Embryonic facial prominence (tissue), 1 donor: ENCODE measurements around the gene DTNBP1.

Experiments used
- DNase-seq: peaks from one replicate; pipeline ENCODE4 v3.0.0-alpha.2; 2016; ENCODE audit errors: extremely low spot score

The DTNBP1 gene

DNA sequence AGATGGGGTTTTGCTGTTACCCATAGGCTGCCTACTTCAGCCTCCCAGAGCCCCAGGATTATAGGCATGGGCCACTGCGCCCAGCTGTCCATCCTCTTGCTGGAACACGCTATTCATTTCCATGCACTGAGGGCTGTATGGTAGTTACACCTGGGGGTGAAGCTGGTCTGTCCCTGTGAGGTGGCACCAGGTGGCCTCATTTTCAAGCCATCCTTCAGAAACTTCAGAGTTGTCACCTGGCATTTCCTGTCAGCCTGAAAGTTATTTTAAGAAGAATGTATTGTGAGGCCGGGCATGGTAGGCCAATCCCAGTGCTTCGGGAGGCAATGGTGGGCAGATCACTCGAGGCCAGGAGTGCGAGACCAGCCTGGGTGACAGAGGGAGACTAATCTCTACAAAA, 147.6 kb downstream of the DTNBP1 start:
- no peak for DNase-seq

- no peak for DNase-seq
Measured at GRCh38 chr6:15513801-15514711, 148.8 kb downstream of the DTNBP1 start.

- DNase-seq: no peak
Measured at GRCh38 chr6:15513131-15513771, 149.6 kb downstream of the DTNBP1 start.

- DNase-seq: no peak
Measured at GRCh38 chr6:15512721-15513120, 150.1 kb downstream of the DTNBP1 start.

- DNase-seq: no peak
Measured at GRCh38 chr6:15512126-15512525, 150.7 kb downstream of the DTNBP1 start.

- no peak for DNase-seq
Measured at GRCh38 chr6:15511248-15512125, 151.3 kb downstream of the DTNBP1 start.

DNA sequence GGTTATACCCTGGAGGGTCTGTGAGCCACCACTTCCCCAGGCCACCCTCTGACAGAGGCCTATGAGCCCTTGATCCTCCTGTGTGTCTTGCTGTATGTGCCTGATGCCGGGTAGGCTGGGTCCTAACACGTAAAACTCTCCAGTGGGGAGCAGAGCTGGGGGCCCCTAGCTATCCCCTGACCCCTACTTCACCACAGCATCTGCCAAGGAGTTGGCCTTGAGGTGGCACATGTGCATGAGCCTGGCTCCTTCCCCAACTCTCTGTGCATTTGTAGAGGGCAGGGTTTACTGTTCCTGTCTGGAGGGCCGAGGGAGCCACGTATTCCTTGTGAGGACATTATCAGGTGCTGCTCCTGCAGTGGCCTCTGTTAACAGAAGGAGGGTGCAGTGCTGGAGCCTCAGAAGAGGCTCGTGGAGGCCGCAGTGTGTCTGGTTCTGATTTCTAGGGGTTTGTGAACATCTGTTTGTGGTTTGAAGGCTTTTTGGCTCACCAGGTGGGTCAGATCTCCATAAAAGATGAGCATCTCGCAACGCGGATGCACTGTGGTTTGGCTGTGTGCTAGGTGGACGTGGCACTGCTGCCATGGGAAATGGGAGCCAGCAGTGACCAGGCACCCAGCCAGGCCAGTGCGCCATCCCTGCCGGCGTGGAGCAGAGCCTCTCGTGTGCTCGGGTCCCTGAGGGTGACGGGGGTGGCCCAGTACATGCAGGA, 152.1 kb downstream of the DTNBP1 start:
- DNase-seq: no peak

- DNase-seq: no peak
Measured at GRCh38 chr6:15510121-15510520, 152.7 kb downstream of the DTNBP1 start.

DNA sequence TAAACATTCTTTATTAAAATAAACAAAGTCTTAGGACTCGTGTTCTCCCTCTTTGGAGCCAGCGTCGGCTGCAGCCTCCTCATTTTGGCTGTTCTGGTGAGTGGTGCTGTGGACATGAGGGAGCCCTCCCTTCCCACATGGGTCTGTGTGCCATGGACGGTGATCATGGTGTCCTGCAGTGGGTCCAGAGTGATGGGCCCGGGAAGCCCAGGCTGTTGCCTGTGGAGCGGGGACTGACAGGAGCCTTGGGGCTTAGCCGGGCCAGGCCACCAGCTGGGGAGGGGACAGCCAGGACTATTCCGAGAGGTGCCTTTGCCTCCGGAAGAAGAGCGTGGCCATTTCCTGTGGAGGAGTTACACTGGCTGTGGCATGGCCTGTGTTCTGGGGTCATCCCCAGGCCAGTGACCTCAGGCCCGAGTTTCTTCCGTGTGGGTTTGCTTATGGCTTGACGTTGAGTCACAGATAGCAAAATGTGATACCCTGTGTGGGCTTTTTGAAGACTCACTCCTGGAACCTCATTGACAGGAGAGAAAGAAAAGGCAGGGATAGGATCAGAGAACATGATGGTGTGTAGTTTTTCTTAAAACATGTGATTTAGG, 153.4 kb downstream of the DTNBP1 start:
- no peak for DNase-seq

- DNase-seq: no peak
Measured at GRCh38 chr6:15508931-15509330, 153.9 kb downstream of the DTNBP1 start.

GRCh38 chr6:15508441-15508871, 154.4 kb downstream of the DTNBP1 start:
- no peak for DNase-seq

GRCh38 chr6:15507746-15508145, 155.1 kb downstream of the DTNBP1 start:
- DNase-seq: no peak

- DNase-seq: no peak
Measured at GRCh38 chr6:15507221-15507620, 155.6 kb downstream of the DTNBP1 start.

DNA sequence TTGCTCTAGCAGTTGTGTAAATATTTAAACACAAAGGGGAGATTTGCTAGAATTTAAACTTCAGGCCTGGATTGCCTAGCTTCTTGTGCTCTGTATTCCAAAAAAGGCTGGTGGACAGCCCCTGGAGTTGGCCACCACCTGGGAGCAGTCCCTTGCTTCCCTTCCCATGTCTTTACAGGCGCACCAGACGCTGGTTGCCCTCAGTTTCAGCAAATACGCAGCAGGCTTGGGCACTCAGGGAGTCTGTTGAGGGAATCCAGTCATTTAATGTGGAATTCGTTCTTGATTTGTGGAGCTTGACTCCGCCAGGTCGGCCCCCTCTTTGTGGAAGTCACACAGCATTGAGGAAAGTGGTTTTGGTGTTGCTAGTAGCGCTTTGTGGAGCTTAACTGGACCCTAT, 156.8 kb downstream of the DTNBP1 start:
- DNase-seq: no peak

DNA sequence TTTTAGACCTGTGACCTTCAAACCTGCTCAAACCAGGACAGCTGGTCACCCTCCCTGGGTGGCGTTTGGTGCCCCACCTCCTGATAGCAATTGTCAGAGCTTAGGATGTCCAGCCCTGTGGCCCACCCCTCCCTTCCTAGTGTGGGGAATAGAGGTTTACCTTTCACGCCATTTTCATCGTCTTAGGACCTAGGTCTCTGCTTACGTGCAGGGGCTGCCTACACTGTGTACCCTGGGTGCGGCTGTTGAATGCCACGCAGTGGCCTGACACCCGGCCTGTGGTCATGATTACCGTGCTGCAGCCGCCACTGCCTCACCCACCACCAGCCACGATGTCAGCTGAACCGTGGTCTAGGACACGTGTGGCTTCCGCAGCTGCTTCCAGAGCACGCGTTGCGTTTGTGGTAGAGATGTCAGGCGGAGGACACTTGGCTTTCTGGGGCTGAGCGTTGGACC, 157.3 kb downstream of the DTNBP1 start:
- DNase-seq: no peak

DNA sequence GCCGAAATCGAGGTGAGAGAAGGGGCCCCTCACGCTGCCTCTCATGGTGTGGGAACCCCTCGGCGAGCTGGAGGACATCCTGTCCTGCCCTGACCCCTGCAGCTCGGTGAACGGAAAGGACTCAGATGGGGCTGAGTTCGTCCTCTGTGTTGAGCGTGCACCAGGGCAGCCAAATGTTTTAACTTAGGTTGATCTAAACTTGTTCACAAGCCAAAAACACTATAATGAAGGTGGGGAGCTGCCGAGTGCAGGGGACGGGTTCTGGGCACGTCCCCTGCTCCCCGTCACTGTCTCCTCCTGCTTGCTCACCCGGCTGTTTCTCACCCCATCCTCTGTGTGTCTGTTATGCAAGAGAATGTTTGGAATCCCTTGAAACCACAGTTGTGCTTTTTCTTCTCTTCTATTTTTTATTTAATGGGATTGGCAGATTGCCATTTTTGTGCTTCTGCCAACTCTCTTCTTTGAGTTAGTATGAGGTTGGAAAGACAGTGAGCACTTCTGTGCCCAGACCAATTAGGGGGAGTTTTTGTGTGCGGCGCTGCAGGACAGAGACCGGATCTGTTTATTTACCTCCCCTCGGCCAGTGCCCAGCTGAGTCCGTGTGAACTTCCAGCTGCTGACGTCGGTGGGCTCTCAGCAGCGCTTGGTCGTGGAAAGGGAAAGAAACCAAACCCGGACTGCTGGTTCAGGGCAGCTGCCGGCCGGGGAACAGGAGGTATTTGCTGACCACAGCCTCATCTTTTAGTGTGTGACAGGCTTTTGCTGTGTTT, 158.1 kb downstream of the DTNBP1 start:
- DNase-seq: peak; percentile 84

- no peak for DNase-seq
Measured at GRCh38 chr6:15504040-15504495, 158.8 kb downstream of the DTNBP1 start.

DNA sequence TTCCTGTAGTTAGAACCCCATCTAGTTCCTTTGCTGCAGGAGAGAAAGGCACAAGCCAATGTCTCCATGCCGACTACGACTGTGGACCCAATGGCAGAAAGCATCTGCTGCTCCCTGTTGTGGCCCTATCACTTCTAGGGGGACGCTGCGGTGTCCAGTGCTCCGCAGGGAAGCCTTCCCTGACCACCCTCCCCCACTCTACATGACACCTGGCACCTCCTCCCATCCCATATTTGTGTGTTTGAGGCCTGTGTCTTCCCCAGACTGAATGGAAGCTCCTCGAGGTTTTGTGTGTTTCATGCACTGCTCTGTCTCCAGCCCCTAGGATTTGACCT, 159.5 kb downstream of the DTNBP1 start:
- no peak for DNase-seq

DNA sequence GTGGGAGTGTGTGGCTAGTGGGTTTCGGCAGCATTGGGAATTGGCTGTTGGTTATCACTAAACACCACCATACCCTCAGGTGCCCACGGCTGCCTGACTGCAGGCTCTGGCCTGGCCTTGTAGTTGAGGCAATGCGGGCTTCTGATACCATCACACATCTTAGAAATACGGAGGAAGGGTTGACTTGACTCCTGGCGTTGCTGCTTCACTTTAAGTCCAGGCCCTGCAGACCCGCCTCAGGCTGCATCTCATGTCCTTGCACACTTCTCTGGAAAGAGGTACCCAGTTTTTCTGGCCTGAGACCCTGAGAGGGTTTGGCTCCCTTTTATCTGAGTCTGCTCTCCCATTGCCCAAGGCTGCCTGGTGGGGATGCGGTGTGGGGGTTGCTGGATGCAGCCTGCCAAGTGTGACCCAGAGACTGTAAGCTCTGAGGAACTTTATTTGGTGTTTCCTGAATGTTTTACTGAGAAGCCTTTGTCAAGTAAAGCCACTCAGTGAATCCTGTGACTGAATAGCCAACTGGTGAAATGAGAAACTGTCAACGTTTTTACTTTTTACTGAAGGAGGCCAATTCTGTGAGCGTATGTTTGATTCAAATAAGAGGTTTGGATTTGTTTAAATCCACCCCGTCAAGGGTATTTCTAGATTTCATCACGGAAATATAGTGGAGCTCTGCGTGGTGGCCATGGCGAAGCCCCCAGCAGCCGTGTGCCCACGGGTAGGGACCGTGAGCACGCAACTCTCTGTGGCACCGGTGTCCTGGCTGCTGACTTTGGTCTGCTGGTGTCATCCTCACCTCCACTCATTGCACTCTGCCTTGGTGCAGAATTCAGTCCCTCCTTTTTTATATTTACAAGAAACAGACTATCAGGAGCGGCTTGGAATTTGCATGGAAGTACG, 160.1 kb downstream of the DTNBP1 start:
- DNase-seq: no peak
